ENCODE results near the gene TLE5.

GRCh38 chr19:3095441-3096191, 33.3 kb upstream of the TLE5 start:
- TF ChIP-seq, protein P1, sequence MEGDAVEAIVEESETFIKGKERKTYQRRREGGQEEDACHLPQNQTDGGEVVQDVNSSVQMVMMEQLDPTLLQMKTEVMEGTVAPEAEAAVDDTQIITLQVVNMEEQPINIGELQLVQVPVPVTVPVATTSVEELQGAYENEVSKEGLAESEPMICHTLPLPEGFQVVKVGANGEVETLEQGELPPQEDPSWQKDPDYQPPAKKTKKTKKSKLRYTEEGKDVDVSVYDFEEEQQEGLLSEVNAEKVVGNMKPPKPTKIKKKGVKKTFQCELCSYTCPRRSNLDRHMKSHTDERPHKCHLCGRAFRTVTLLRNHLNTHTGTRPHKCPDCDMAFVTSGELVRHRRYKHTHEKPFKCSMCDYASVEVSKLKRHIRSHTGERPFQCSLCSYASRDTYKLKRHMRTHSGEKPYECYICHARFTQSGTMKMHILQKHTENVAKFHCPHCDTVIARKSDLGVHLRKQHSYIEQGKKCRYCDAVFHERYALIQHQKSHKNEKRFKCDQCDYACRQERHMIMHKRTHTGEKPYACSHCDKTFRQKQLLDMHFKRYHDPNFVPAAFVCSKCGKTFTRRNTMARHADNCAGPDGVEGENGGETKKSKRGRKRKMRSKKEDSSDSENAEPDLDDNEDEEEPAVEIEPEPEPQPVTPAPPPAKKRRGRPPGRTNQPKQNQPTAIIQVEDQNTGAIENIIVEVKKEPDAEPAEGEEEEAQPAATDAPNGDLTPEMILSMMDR (optimal IDR thresholded peaks at IDR 0.05 in 1 of 3, IDR thresholded peaks at IDR 0.05 in 1 of 3, conservative IDR thresholded peaks at IDR 0.05 in 1 of 3; ENCODE audit: extremely low read depth in 1 of 3, insufficient read depth in 2 of 3, low read length in 3 of 3) = no peak
- no peak for TF ChIP-seq EZH2 (IDR thresholded peaks at IDR 0.05; ENCODE audit: low read length)

All from keratinocyte (primary cell).